Mesenchymal stem cell (in vitro differentiated cells and primary cell): ENCODE results near the gene AKAP13.

Source experiments
- DNase-seq: peaks from one replicate; pipeline ENCODE4 v3.0.0-alpha.2; 2013
- H2AFZ ChIP-seq: one replicate; pipeline ENCODE4 v1.6.1; 2013; ENCODE audit warnings: low read depth, mild to moderate bottlenecking, control low read depth, inconsistent platforms, low read length, moderate library complexity
- H2AK5ac ChIP-seq: 2 replicates; pipeline ENCODE4 v1.6.1; 2013; ENCODE audit warnings: low read length, moderate library complexity, mild to moderate bottlenecking, inconsistent platforms; ENCODE audit not compliant: severe bottlenecking
- H2BK120ac ChIP-seq: one replicate; pipeline ENCODE4 v1.6.1; 2013; ENCODE audit warnings: low read depth, mild to moderate bottlenecking, inconsistent platforms, low read length, moderate library complexity
- H2BK12ac ChIP-seq, 2 experiments: one replicate each; pipeline ENCODE4 v1.6.1; 2013; ENCODE audit warnings: inconsistent platforms in 2 of 2, low read length in 2 of 2, mild to moderate bottlenecking in 2 of 2, moderate library complexity in 2 of 2, control low read depth in 1 of 2
- H2BK15ac ChIP-seq: one replicate; pipeline ENCODE4 v1.6.1; 2013; ENCODE audit warnings: mild to moderate bottlenecking, low read depth, inconsistent platforms; ENCODE audit not compliant: poor library complexity, severe bottlenecking
- H2BK5ac ChIP-seq: 2 replicates; pipeline ENCODE4 v1.6.1; 2013; ENCODE audit warnings: low read depth, mild to moderate bottlenecking, low read length, control low read depth, inconsistent platforms; ENCODE audit not compliant: poor library complexity, severe bottlenecking
- H3K14ac ChIP-seq, 2 experiments: one replicate each; pipeline ENCODE4 v1.6.1; 2013; ENCODE audit warnings: inconsistent platforms in 2 of 2, low read length in 2 of 2, control low read depth in 1 of 2, mild to moderate bottlenecking in 1 of 2, moderate library complexity in 1 of 2
- H3K18ac ChIP-seq, 2 experiments: one replicate each; pipeline ENCODE4 v1.6.1; 2013; ENCODE audit warnings: inconsistent platforms in 2 of 2, low read length in 2 of 2, control low read depth in 1 of 2, low read depth in 1 of 2, mild to moderate bottlenecking in 1 of 2
- H3K23ac ChIP-seq, 2 experiments: one replicate each; pipeline ENCODE4 v1.6.1; 2013; ENCODE audit warnings: inconsistent platforms in 2 of 2, low read length in 2 of 2, mild to moderate bottlenecking in 2 of 2, moderate library complexity in 2 of 2, control low read depth in 1 of 2
- H3K27ac ChIP-seq: 2 replicates; pipeline ENCODE4 v1.5.1; 2013; ENCODE audit warnings: mild to moderate bottlenecking, moderate library complexity, low read length, control low read depth, inconsistent platforms; ENCODE audit not compliant: poor library complexity, severe bottlenecking
- H3K27me3 ChIP-seq, 2 experiments: 2 replicates each; pipeline versions ENCODE4 v1.6.1 to v1.7.0; 2013; ENCODE audit warnings: low read length in 2 of 2, mild to moderate bottlenecking in 2 of 2, moderate library complexity in 2 of 2, control low read depth in 1 of 2, inconsistent platforms in 1 of 2; ENCODE audit not compliant: control insufficient read depth in 1 of 2, insufficient read depth in 1 of 2
- H3K36me3 ChIP-seq, 2 experiments: 2 replicates each; pipeline versions ENCODE4 v1.6.1 to v1.7.0; 2013; ENCODE audit warnings: low read length in 2 of 2, control low read depth in 1 of 2, inconsistent platforms in 1 of 2, low read depth in 1 of 2, mild to moderate bottlenecking in 1 of 2; ENCODE audit not compliant: insufficient read depth in 2 of 2, control insufficient read depth in 1 of 2
- H3K4ac ChIP-seq, 2 experiments: one replicate each; pipeline ENCODE4 v1.6.1; 2013; ENCODE audit warnings: inconsistent platforms in 2 of 2, low read length in 2 of 2, mild to moderate bottlenecking in 2 of 2, moderate library complexity in 2 of 2, control low read depth in 1 of 2, low read depth in 1 of 2
- H3K4me1 ChIP-seq: 2 replicates; pipeline ENCODE4 v1.6.1; 2013; ENCODE audit warnings: low read depth, low read length, control low read depth; ENCODE audit not compliant: control insufficient read depth, insufficient read depth
- H3K4me2 ChIP-seq: 2 replicates; pipeline ENCODE4 v1.6.1; 2013; ENCODE audit warnings: low read length, mild to moderate bottlenecking, inconsistent platforms; ENCODE audit not compliant: poor library complexity, severe bottlenecking
- H3K4me3 ChIP-seq, 2 experiments: 2 replicates each; pipeline versions ENCODE4 v1.5.1 to v1.7.0; 2013; ENCODE audit warnings: low read length in 2 of 2, mild to moderate bottlenecking in 2 of 2, control low read depth in 1 of 2, low read depth in 1 of 2; ENCODE audit not compliant: insufficient read depth in 1 of 2
- H3K79me1 ChIP-seq: replicated peaks from 2 replicates; pipeline ENCODE4 v1.6.1; 2013; ENCODE audit warnings: mild to moderate bottlenecking, control low read depth, low read length, inconsistent platforms; ENCODE audit not compliant: poor library complexity, severe bottlenecking
- H3K9ac ChIP-seq: 2 replicates; pipeline ENCODE4 v1.7.0; 2013; ENCODE audit warnings: mild to moderate bottlenecking, low read length, moderate library complexity
- H3K9me3 ChIP-seq: 2 replicates; pipeline ENCODE4 v1.7.0; 2013; ENCODE audit warnings: mild to moderate bottlenecking, low read length; ENCODE audit not compliant: control insufficient read depth
- H4K8ac ChIP-seq: one replicate; pipeline ENCODE4 v1.6.1; 2013; ENCODE audit warnings: inconsistent platforms, mild to moderate bottlenecking, low read length, moderate library complexity
- H4K91ac ChIP-seq: one replicate; pipeline ENCODE4 v1.6.1; 2013; ENCODE audit warnings: mild to moderate bottlenecking, low read length, inconsistent platforms
- WGBS: methylation state at CpG from one replicate; pipeline ENCODE4 v1.1.7; 2013; ENCODE audit warnings: mixed read lengths; 5-methylcytosine and 5-hydroxymethylcytosine counted together

The AKAP13 gene

GRCh38 chr15:85771781-85772445 is 391.5 kb downstream of the AKAP13 start:
- no peak overlapping the region for H4K91ac ChIP-seq
- H2BK5ac ChIP-seq, result no peak overlapping the region
- H3K4me3 ChIP-seq, result peak overlapping the region in 1 of 2 experiments; percentile 23
- H3K79me1 ChIP-seq, result peaks cover 54% of the 10 kb centered on the region
- no peak overlapping the region for H2AFZ ChIP-seq
- H3K4me2 ChIP-seq, result no peak overlapping the region
- no peak overlapping the region for H2BK15ac ChIP-seq
- no peak for DNase-seq
- H3K4ac ChIP-seq, result no peak overlapping the region
- H3K9me3 ChIP-seq, result no peaks in the 10 kb centered on the region
- H3K9ac ChIP-seq, result peak overlapping the region; percentile 38
- H3K14ac ChIP-seq, result no peak overlapping the region
- H3K23ac ChIP-seq, result no peak overlapping the region
- no peak overlapping the region for H2BK120ac ChIP-seq
- H3K4me1 ChIP-seq, result peaks cover 32% of the 10 kb centered on the region
- WGBS, result 92% methylated on average over 13 of the region's 13 CpGs
- no peaks in the 10 kb centered on the region for H3K27me3 ChIP-seq
- peak overlapping the region; percentile 44 for H2AK5ac ChIP-seq
- H3K18ac ChIP-seq, result no peak overlapping the region
- H4K8ac ChIP-seq, result no peak overlapping the region
- no peak overlapping the region for H2BK12ac ChIP-seq
- H3K36me3 ChIP-seq, result peaks cover 0 to 20% of the 10 kb centered on the region in 2 experiments
- no peak overlapping the region for H3K27ac ChIP-seq

GRCh38 chr15:85772668-85773067 is 392.3 kb downstream of the AKAP13 start:
- H4K8ac ChIP-seq, result no peak overlapping the region
- peaks cover 60% of the 10 kb centered on the region for H3K79me1 ChIP-seq
- no peak overlapping the region for H2BK12ac ChIP-seq
- H3K18ac ChIP-seq, result no peak overlapping the region
- H3K9ac ChIP-seq, result no peak overlapping the region
- no peak overlapping the region for H3K4me3 ChIP-seq
- no peak overlapping the region for H3K27ac ChIP-seq
- no peak overlapping the region for H2BK120ac ChIP-seq
- H2BK15ac ChIP-seq, result no peak overlapping the region
- no peak overlapping the region for H3K14ac ChIP-seq
- no peak overlapping the region for H3K23ac ChIP-seq
- no peak overlapping the region for H2AFZ ChIP-seq
- H3K4me1 ChIP-seq, result peaks cover 32% of the 10 kb centered on the region
- no peak overlapping the region for H2BK5ac ChIP-seq
- H3K4ac ChIP-seq, result no peak overlapping the region
- H3K27me3 ChIP-seq, result no peaks in the 10 kb centered on the region
- 95% methylated on average over 9 of the region's 9 CpGs for WGBS
- H3K9me3 ChIP-seq, result no peaks in the 10 kb centered on the region
- H4K91ac ChIP-seq, result no peak overlapping the region
- peaks cover 0 to 20% of the 10 kb centered on the region in 2 experiments for H3K36me3 ChIP-seq
- no peak overlapping the region for H3K4me2 ChIP-seq
- DNase-seq, result no peak
- no peak overlapping the region for H2AK5ac ChIP-seq

- no peak overlapping the region for H2BK15ac ChIP-seq
- no peak overlapping the region for H4K91ac ChIP-seq
- H2AFZ ChIP-seq, result no peak overlapping the region
- H2BK120ac ChIP-seq, result no peak overlapping the region
- H3K79me1 ChIP-seq, result peaks cover 58% of the 10 kb centered on the region
- H4K8ac ChIP-seq, result no peak overlapping the region
- no peaks in the 10 kb centered on the region for H3K9me3 ChIP-seq
- H3K4ac ChIP-seq, result no peak overlapping the region
- no peak overlapping the region for H2BK12ac ChIP-seq
- H2BK5ac ChIP-seq, result no peak overlapping the region
- no peak overlapping the region for H3K18ac ChIP-seq
- no peak overlapping the region for H3K14ac ChIP-seq
- no peak overlapping the region for H2AK5ac ChIP-seq
- no peak overlapping the region for H3K9ac ChIP-seq
- peaks cover 30% of the 10 kb centered on the region for H3K4me1 ChIP-seq
- H3K36me3 ChIP-seq, result peaks cover 0 to 14% of the 10 kb centered on the region in 2 experiments
- WGBS, result 90% methylated on average over 12 of the region's 12 CpGs
- no peaks in the 10 kb centered on the region for H3K27me3 ChIP-seq
- no peak overlapping the region for H3K4me3 ChIP-seq
- H3K23ac ChIP-seq, result no peak overlapping the region
- no peak overlapping the region for H3K27ac ChIP-seq
- H3K4me2 ChIP-seq, result no peak overlapping the region
- no peak for DNase-seq
Observed at GRCh38 chr15:85773249-85773648, 392.8 kb downstream of the AKAP13 start.

DNA sequence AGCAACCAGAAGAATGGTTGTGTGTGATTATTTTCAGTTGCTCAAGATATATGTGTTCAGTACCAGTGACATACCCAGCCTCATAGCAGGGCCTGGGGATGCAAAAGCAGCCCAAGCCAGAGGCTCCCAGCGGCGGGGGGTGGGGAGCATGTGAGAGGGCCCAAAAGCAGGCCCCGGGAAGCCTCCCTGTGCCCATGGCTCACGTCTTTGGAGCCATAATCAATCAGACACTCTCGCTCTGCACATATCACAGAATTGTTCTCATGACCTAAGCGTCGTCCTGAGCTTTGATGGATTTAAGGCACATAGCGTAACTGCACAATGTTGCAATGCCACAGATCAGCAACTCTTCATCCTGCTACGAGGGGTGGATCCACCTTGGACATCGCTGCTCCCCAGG is 393.6 kb downstream of the AKAP13 start:
- H3K4me3 ChIP-seq, result no peak overlapping the region
- no peak for DNase-seq
- H3K14ac ChIP-seq, result no peak overlapping the region
- H2BK12ac ChIP-seq, result no peak overlapping the region
- H2BK5ac ChIP-seq, result no peak overlapping the region
- H3K4ac ChIP-seq, result no peak overlapping the region
- no peak overlapping the region for H2AK5ac ChIP-seq
- no peak overlapping the region for H3K18ac ChIP-seq
- peaks cover 0 to 7% of the 10 kb centered on the region in 2 experiments for H3K36me3 ChIP-seq
- no peak overlapping the region for H3K9ac ChIP-seq
- no peaks in the 10 kb centered on the region for H3K27me3 ChIP-seq
- no peak overlapping the region for H2BK15ac ChIP-seq
- no peak overlapping the region for H2AFZ ChIP-seq
- no peak overlapping the region for H3K23ac ChIP-seq
- H3K4me2 ChIP-seq, result no peak overlapping the region
- H3K27ac ChIP-seq, result no peak overlapping the region
- H3K4me1 ChIP-seq, result peaks cover 33% of the 10 kb centered on the region
- H2BK120ac ChIP-seq, result no peak overlapping the region
- H4K91ac ChIP-seq, result no peak overlapping the region
- 93% methylated on average over 10 of the region's 10 CpGs for WGBS
- H3K9me3 ChIP-seq, result no peaks in the 10 kb centered on the region
- peaks cover 56% of the 10 kb centered on the region for H3K79me1 ChIP-seq
- H4K8ac ChIP-seq, result no peak overlapping the region
